ENCODE measurements around the gene ZBTB3.
"Not testable (repeated sequence)": the region's sequence is repeated elsewhere in the genome, so short reads cannot be mapped to it uniquely, and the experiment has no call there.

Gene ZBTB3

GRCh38 chr11:62753736-62754603, at the start of gene ZBTB3:
ZBTB3 (minus strand) TSS chr11:62754160; CDS start chr11:62753664, 496 bp downstream.
- DNase-seq = peak; percentile 97

GRCh38 chr11:62801071-62801470, 47.1 kb upstream of the ZBTB3 start:
- DNase-seq = no peak

- no peak for DNase-seq
Observed at GRCh38 chr11:62799486-62799885, 45.5 kb upstream of the ZBTB3 start.

GRCh38 chr11:62796281-62796680, 42.3 kb upstream of the ZBTB3 start:
- DNase-seq = no peak

- no peak for DNase-seq
Observed at GRCh38 chr11:62794201-62794775, 40.3 kb upstream of the ZBTB3 start.

- DNase-seq = peak; percentile 27
Observed at GRCh38 chr11:62792202-62792575, 38.2 kb upstream of the ZBTB3 start.

- peak; percentile 94 for DNase-seq
Observed at GRCh38 chr11:62791501-62792201, 37.7 kb upstream of the ZBTB3 start, which contains the start of gene TMEM223. TMEM223 (minus strand) TSS chr11:62792006; CDS start chr11:62791994, 12 bp downstream.

- no peak for DNase-seq
Observed at GRCh38 chr11:62789576-62789975, 35.6 kb upstream of the ZBTB3 start.

- no peak for DNase-seq
Observed at GRCh38 chr11:62788991-62789390, 35.0 kb upstream of the ZBTB3 start.

- DNase-seq = peak; percentile 99
Observed at GRCh38 chr11:62787005-62787759, 33.2 kb upstream of the ZBTB3 start, which contains the start of gene TMEM179B. TMEM179B (plus strand) TSS chr11:62787402; CDS start chr11:62787432, 30 bp downstream.

GRCh38 chr11:62786318-62787004, 32.5 kb upstream of the ZBTB3 start:
- peak; percentile 87 for DNase-seq

- no peak for DNase-seq
Observed at GRCh38 chr11:62782753-62783152, 28.8 kb upstream of the ZBTB3 start.

- DNase-seq = no peak
Observed at GRCh38 chr11:62778441-62778840, 24.5 kb upstream of the ZBTB3 start.

- DNase-seq = no peak
Observed at GRCh38 chr11:62777389-62777788, 23.4 kb upstream of the ZBTB3 start.

GRCh38 chr11:62775646-62776045, 21.7 kb upstream of the ZBTB3 start:
- no peak for DNase-seq

- DNase-seq = no peak
Observed at GRCh38 chr11:62774407-62774806, 20.4 kb upstream of the ZBTB3 start.

GRCh38 chr11:62771144-62772021, 17.4 kb upstream of the ZBTB3 start, which contains the start of gene TAF6L:
TAF6L (plus strand) TSS chr11:62771396; CDS start chr11:62775784, 4,388 bp downstream.
- peak; percentile 95 for DNase-seq

GRCh38 chr11:62770778-62771143, 16.8 kb upstream of the ZBTB3 start:
- DNase-seq = no peak

- DNase-seq = not testable (repeated sequence)
Observed at GRCh38 chr11:62760867-62761227, 6.9 kb upstream of the ZBTB3 start.

- DNase-seq = no peak
Observed at GRCh38 chr11:62757846-62758788, 4.2 kb upstream of the ZBTB3 start.

Data from CD4-positive, alpha-beta T cell treated with Interleukin-6 for 4 hours (primary cell).